ENCODE measurements around the gene UBE2J2.

The UBE2J2 gene

DNA sequence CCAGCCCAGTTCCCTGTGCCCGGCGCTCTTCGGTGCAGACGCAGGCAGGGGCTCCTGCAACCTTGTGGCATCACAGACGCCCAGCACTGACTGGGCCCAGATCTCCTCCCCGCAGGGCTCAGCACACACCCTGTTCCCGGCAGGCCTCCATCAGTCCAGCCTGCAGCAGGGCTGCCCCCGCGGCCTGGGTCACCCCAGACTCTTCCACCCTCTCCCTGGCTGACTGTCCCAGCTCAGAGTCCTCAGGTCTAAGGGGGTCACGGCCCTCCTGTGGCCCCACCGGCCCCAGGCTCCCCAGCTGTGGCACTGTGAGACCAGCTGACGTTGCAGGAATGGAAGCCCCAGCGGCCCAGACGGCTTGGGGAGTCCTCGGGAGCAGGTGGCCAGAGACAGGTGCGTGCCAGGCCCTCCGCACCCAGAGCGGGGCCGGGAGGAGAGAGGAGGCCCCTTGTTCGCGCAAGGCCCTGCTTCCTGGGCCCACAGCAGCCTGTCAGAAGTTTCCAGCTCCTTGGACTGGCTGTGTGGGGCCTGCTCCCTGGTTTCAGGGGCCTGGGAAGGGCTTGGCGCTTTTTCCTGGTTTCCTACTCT, 37.4 kb downstream of the UBE2J2 start:
- Histone ChIP-seq H3K9ac (ENCODE audit: low read length) (no peak overlapping the region), H3K27me3 (ENCODE audit: low read depth, low read length) (0 out of 2 replicates have a peak, but pooled peaks cover 3% of the 10 kb centered on the region), H3K4me3 (ENCODE audit: low read length) (no peak overlapping the region), H3K79me2 (ENCODE audit: low read length) (peaks cover 28% of the 10 kb centered on the region), H4K20me1 (ENCODE audit: insufficient read depth, low read length) (peaks cover 8% of the 10 kb centered on the region; the same call in 1 of the 2 replicates), H3K27ac (ENCODE audit: low read length) (no peak overlapping the region), H3K36me3 (replicated peaks; ENCODE audit: low read depth, low read length) (peaks cover 20% of the 10 kb centered on the region), H3K4me2 (ENCODE audit: low read length) (no peak overlapping the region), H3K4me1 (ENCODE audit: low read length) (peaks cover 8% of the 10 kb centered on the region), H3K9me3 (ENCODE audit: insufficient read depth, low read length) (no peaks in the 10 kb centered on the region), H2AFZ (ENCODE audit: low read depth, low read length) (no peak overlapping the region)
- TF ChIP-seq CTCF (IDR thresholded peaks at IDR 0.05; ENCODE audit: low read depth, low read length), result no peak
- TF ChIP-seq EZH2phosphoT487 (IDR thresholded peaks at IDR 0.05; ENCODE audit: low read depth), result no peak

GRCh38 chr1:1235016-1235744, 38.5 kb downstream of the UBE2J2 start:
- H3K4me1 ChIP-seq (ENCODE audit: low read length), result peaks cover 14% of the 10 kb centered on the region
- peaks cover 20% of the 10 kb centered on the region for H3K36me3 ChIP-seq (replicated peaks; ENCODE audit: low read depth, low read length)
- TF ChIP-seq CTCF (IDR thresholded peaks at IDR 0.05; ENCODE audit: low read depth, low read length) (no peak), EZH2phosphoT487 (IDR thresholded peaks at IDR 0.05; ENCODE audit: low read depth) (no peak)

GRCh38 chr1:1234180-1234808, 39.4 kb downstream of the UBE2J2 start:
- Histone ChIP-seq H3K79me2 (ENCODE audit: low read length) (peaks cover 47% of the 10 kb centered on the region), H3K36me3 (replicated peaks; ENCODE audit: low read depth, low read length) (peaks cover 21% of the 10 kb centered on the region), H4K20me1 (ENCODE audit: insufficient read depth, low read length) (peaks cover 8% of the 10 kb centered on the region; the same call in 1 of the 2 replicates), H3K9ac (ENCODE audit: low read length) (no peak overlapping the region), H2AFZ (ENCODE audit: low read depth, low read length) (no peak overlapping the region), H3K9me3 (ENCODE audit: insufficient read depth, low read length) (no peaks in the 10 kb centered on the region), H3K27me3 (ENCODE audit: low read depth, low read length) (no peaks in the 10 kb centered on the region), H3K4me2 (ENCODE audit: low read length) (no peak overlapping the region), H3K27ac (ENCODE audit: low read length) (no peak overlapping the region), H3K4me1 (ENCODE audit: low read length) (peaks cover 16% of the 10 kb centered on the region), H3K4me3 (ENCODE audit: low read length) (no peak overlapping the region)
- TF ChIP-seq CTCF (IDR thresholded peaks at IDR 0.05; ENCODE audit: low read depth, low read length) (no peak), EZH2phosphoT487 (IDR thresholded peaks at IDR 0.05; ENCODE audit: low read depth) (no peak)

More at GRCh38 chr1:1235016-1235744, 38.5 kb downstream of the UBE2J2 start:
- no peaks in the 10 kb centered on the region for H3K9me3 ChIP-seq (ENCODE audit: insufficient read depth, low read length)
- no peak overlapping the region for H3K9ac ChIP-seq (ENCODE audit: low read length)
- no peak overlapping the region for H2AFZ ChIP-seq (ENCODE audit: low read depth, low read length)
- H3K27me3 ChIP-seq (ENCODE audit: low read depth, low read length), result 0 out of 2 replicates have a peak, but pooled peaks cover 3% of the 10 kb centered on the region
- no peak overlapping the region for H3K4me3 ChIP-seq (ENCODE audit: low read length)
- H3K4me2 ChIP-seq (ENCODE audit: low read length), result no peak overlapping the region
- peaks cover 8% of the 10 kb centered on the region; the same call in 1 of the 2 replicates for H4K20me1 ChIP-seq (ENCODE audit: insufficient read depth, low read length)
- no peak overlapping the region for H3K27ac ChIP-seq (ENCODE audit: low read length)
- H3K79me2 ChIP-seq (ENCODE audit: low read length), result peaks cover 38% of the 10 kb centered on the region

- Histone ChIP-seq H3K79me2 (ENCODE audit: low read length) (peaks cover 55% of the 10 kb centered on the region), H3K9me3 (ENCODE audit: insufficient read depth, low read length) (no peaks in the 10 kb centered on the region), H3K36me3 (replicated peaks; ENCODE audit: low read depth, low read length) (peaks cover 29% of the 10 kb centered on the region), H3K4me1 (ENCODE audit: low read length) (peaks cover 16% of the 10 kb centered on the region), H2AFZ (ENCODE audit: low read depth, low read length) (no peak overlapping the region), H3K9ac (ENCODE audit: low read length) (no peak overlapping the region), H4K20me1 (ENCODE audit: insufficient read depth, low read length) (peaks cover 10% of the 10 kb centered on the region; the same call in 1 of the 2 replicates), H3K4me3 (ENCODE audit: low read length) (no peak overlapping the region), H3K27me3 (ENCODE audit: low read depth, low read length) (no peaks in the 10 kb centered on the region), H3K4me2 (ENCODE audit: low read length) (no peak overlapping the region), H3K27ac (ENCODE audit: low read length) (no peak overlapping the region)
- TF ChIP-seq CTCF (IDR thresholded peaks at IDR 0.05; ENCODE audit: low read depth, low read length) (no peak), EZH2phosphoT487 (IDR thresholded peaks at IDR 0.05; ENCODE audit: low read depth) (no peak)
Observed at GRCh38 chr1:1233567-1233892, 40.1 kb downstream of the UBE2J2 start.

All from OCI-LY3 (cell line).